Left lung (tissue), 10 donors: ENCODE results near the gene QPCT. TPM values are rescaled to one million over a fixed set of nuclear protein-coding genes. Genes with fewer than 3 reads are reported as not detected.

Experiments used
- ATAC-seq: fragments of 200-7000 bp; cut with Tn5 transposase; one replicate; pipeline ENCODE4 v1.9.1; 2020; ENCODE audit warnings: moderate library complexity
- DNase-seq, 4 donors: peaks; one replicate each; pipeline ENCODE4 v3.0.0-alpha.2; 2013 to 2020
- H3K27ac ChIP-seq, 2 donors: fragments of 200-600 bp; sonication (generic) in 1 of 2; one replicate each; pipeline versions ENCODE4 v1.5.0 to v1.8.0; 2020 to 2021
- H3K27me3 ChIP-seq, 2 donors: fragments of 200-600 bp; sonication (generic) in 1 of 2; one replicate each; pipeline versions ENCODE4 v1.5.0 to v1.8.0; 2020 to 2021
- H3K36me3 ChIP-seq, 2 donors: fragments of 200-600 bp; sonication (generic) in 1 of 2; one replicate each; pipeline versions ENCODE4 v1.5.0 to v1.8.0; 2020 to 2021
- H3K4me1 ChIP-seq, 2 donors: fragments of 200-600 bp; one replicate each; pipeline ENCODE4 v1.8.0; 2021
- H3K4me3 ChIP-seq, 2 donors: fragments of 200-600 bp; sonication (generic) in 1 of 2; one replicate each; pipeline versions ENCODE4 v1.5.0 to v1.8.0; 2020 to 2021; ENCODE audit warnings: mild to moderate bottlenecking in 1 of 2
- H3K9me3 ChIP-seq, 2 donors: fragments of 200-600 bp; sonication (generic) in 1 of 2; one replicate each; pipeline versions ENCODE4 v1.5.0 to v1.8.0; 2020 to 2021
- CTCF ChIP-seq, 2 donors: fragments of 200-600 bp; sonication (generic) in 1 of 2; IDR thresholded peaks; one replicate each; pipeline versions ENCODE4 v1.5.0 to v1.8.0; 2021; ENCODE audit warnings: antibody characterized with exemption in 2 of 2
- intact Hi-C, 2 donors: fragments of 100-400 bp; cut with DNase I; formaldehyde crosslinking; loops; one replicate each; pipeline versions ENCODE4 v1.11.2 to v1.14.2; 2022
- polyA plus RNA-seq, 6 donors: library from polyadenylated mRNA; unstranded; fragments of 120-200 nt; gene quantifications; one replicate each; pipeline ENCODE4 v1.2.1, GENCODE V29; 2013; ENCODE audit not compliant: insufficient read length in 6 of 6
- total RNA-seq, 2 donors: library from RNA; stranded (reverse); fragmentation: NEBNext Ultra II Directional; extraction: Animal tissue kit (Norgen Biotek cat#: 25700); gene quantifications; one replicate each; pipeline ENCODE4 v1.2.1, GENCODE V29; 2021
- donor health status: DM: no; HTN: yes; CAD: no.
- donor health status: DM: no; HTN: no; CAD: no.

The QPCT gene
- total and polyA plus RNA-seq, 8 donors, result 4.1 to 20.8 (median 10.8) TPM

GRCh38 chr2:37388074-37388473 lies 43.6 kb downstream of the QPCT start:
- no peaks in the 10 kb centered on the region for H3K27me3 ChIP-seq
- intact Hi-C loops, result no loop called here
- no peak overlapping the region for H3K4me3 ChIP-seq
- ATAC-seq (no peak), DNase-seq (no peak)
- H3K36me3 ChIP-seq, result no peaks in the 10 kb centered on the region
- H3K9me3 ChIP-seq, result no peaks in the 10 kb centered on the region
- H3K27ac ChIP-seq, result no peak overlapping the region
- TF ChIP-seq CTCF (IDR thresholded peaks at IDR 0.05), result no peak
- H3K4me1 ChIP-seq, result peaks cover 8 to 24% of the 10 kb centered on the region in 2 donors

GRCh38 chr2:37389395-37389794 lies 45.0 kb downstream of the QPCT start:
- Histone ChIP-seq H3K9me3 (no peaks in the 10 kb centered on the region), H3K27ac (peak overlapping the region in 1 of 2 donors; percentile 86), H3K4me3 (no peak overlapping the region), H3K27me3 (no peaks in the 10 kb centered on the region), H3K36me3 (no peaks in the 10 kb centered on the region), H3K4me1 (peaks cover 8 to 24% of the 10 kb centered on the region in 2 donors)
- intact Hi-C loops, result no loop called here
- no peak for DNase-seq
- TF ChIP-seq CTCF (IDR thresholded peaks at IDR 0.05), result no peak
- ATAC-seq, result no peak

GRCh38 chr2:37389989-37390765 lies 45.7 kb downstream of the QPCT start:
- Histone ChIP-seq H3K27ac (peak overlapping the region in 1 of 2 donors; percentile 86), H3K27me3 (no peaks in the 10 kb centered on the region), H3K36me3 (no peaks in the 10 kb centered on the region), H3K4me1 (peaks cover 8 to 24% of the 10 kb centered on the region in 2 donors), H3K9me3 (no peaks in the 10 kb centered on the region), H3K4me3 (no peak overlapping the region)
- DNase-seq, result peak in 1 of 4 donors; percentile 42
- ATAC-seq, result peak; percentile 80
- TF ChIP-seq CTCF (IDR thresholded peaks at IDR 0.05), result no peak
- intact Hi-C loops, result no loop called here

GRCh38 chr2:37390777-37391176 lies 46.3 kb downstream of the QPCT start:
- DNase-seq, result no peak
- intact Hi-C loops, result no loop called here
- ATAC-seq, result no peak
- H3K9me3 ChIP-seq, result no peaks in the 10 kb centered on the region
- no peak overlapping the region for H3K4me3 ChIP-seq
- no peak for TF ChIP-seq CTCF (IDR thresholded peaks at IDR 0.05)
- H3K4me1 ChIP-seq, result peaks cover 8 to 24% of the 10 kb centered on the region in 2 donors
- no peaks in the 10 kb centered on the region for H3K27me3 ChIP-seq
- H3K36me3 ChIP-seq, result no peaks in the 10 kb centered on the region
- H3K27ac ChIP-seq, result peak overlapping the region in 1 of 2 donors; percentile 86

- H3K4me3 ChIP-seq, result no peak overlapping the region
- DNase-seq (no peak), ATAC-seq (no peak)
- H3K9me3 ChIP-seq, result no peaks in the 10 kb centered on the region
- no peak for TF ChIP-seq CTCF (IDR thresholded peaks at IDR 0.05)
- no peaks in the 10 kb centered on the region for H3K36me3 ChIP-seq
- H3K4me1 ChIP-seq, result peaks cover 8 to 24% of the 10 kb centered on the region in 2 donors
- intact Hi-C loops, result no loop called here
- H3K27me3 ChIP-seq, result no peaks in the 10 kb centered on the region
- H3K27ac ChIP-seq, result no peak overlapping the region
These were observed 47.3 kb downstream of the QPCT start for GRCh38 chr2:37391711-37392110.
